Adrenal gland (tissue), 5 donors: ENCODE data around the gene PRAMEF4.
"Not testable (repeated sequence)": the region's sequence is repeated elsewhere in the genome, so short reads cannot be mapped to it uniquely, and the experiment has no call there.

ENCODE experiments used
- POLR2A ChIP-seq, 2 donors: fragments of 450-650 bp; IDR thresholded peaks; one replicate each; pipeline ENCODE4 v1.6.1; 2017; ENCODE audit warnings: antibody characterized with exemption in 2 of 2, mild to moderate bottlenecking in 2 of 2, moderate library complexity in 1 of 2
- TF ChIP-seq, protein P1 (sequence below), 6 experiments: fragments of 450-650 bp in 4 of 6; fragments of 200-600 bp in 2 of 6; sonication (generic) in 1 of 6; IDR thresholded peaks; 1 replicate in 5 of 6; 2 replicates in 1 of 6; pipeline versions ENCODE4 v1.5.1 to v1.8.0; 2016 to 2021; ENCODE audit warnings: antibody characterized with exemption in 6 of 6, mild to moderate bottlenecking in 2 of 6, moderate library complexity in 1 of 6
- donor health status: DM: no; HTN: no; CAD: no.

DNA sequence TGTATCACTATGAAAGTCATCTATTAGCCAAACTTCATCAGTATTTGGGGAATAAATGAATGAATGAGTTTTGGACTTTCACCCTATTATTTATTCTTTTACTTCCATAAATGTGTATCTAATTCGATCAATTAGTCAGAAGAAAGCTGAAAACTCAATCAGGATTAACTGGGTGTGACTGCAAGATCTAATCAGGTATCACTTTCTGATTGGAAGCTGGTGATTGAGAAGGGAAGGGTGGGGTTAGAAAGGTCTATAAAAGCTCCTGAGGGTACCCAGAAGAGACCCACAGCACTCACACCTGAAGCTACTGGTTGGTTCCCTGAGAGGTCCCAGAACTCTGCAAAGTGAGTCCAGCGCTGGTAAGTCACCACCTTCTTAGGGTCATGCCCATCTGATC lies 29.2 kb downstream of the PRAMEF4 start, which contains the start of gene PRAMEF2:
- TF ChIP-seq, protein P1, sequence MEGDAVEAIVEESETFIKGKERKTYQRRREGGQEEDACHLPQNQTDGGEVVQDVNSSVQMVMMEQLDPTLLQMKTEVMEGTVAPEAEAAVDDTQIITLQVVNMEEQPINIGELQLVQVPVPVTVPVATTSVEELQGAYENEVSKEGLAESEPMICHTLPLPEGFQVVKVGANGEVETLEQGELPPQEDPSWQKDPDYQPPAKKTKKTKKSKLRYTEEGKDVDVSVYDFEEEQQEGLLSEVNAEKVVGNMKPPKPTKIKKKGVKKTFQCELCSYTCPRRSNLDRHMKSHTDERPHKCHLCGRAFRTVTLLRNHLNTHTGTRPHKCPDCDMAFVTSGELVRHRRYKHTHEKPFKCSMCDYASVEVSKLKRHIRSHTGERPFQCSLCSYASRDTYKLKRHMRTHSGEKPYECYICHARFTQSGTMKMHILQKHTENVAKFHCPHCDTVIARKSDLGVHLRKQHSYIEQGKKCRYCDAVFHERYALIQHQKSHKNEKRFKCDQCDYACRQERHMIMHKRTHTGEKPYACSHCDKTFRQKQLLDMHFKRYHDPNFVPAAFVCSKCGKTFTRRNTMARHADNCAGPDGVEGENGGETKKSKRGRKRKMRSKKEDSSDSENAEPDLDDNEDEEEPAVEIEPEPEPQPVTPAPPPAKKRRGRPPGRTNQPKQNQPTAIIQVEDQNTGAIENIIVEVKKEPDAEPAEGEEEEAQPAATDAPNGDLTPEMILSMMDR (IDR thresholded peaks at IDR 0.05) = not testable (repeated sequence)
- not testable (repeated sequence) for TF ChIP-seq POLR2A (IDR thresholded peaks at IDR 0.05)
